Left kidney (tissue), 1 donor: ENCODE results near the gene FAM200C. TPM values are rescaled to one million over a fixed set of nuclear protein-coding genes. Genes with fewer than 3 reads are reported as not detected.

Source experiments
- polyA plus RNA-seq: library from polyadenylated mRNA; unstranded; fragments of 120-200 nt; gene quantifications from one replicate; pipeline ENCODE4 v1.2.1, GENCODE V29; 2013; ENCODE audit not compliant: insufficient read length

The FAM200C gene
- polyA plus RNA-seq, 1 donor, result 18.8 TPM

Other genes starting within 250 kb of the FAM200C start
- gene FABP6, start 170.5 kb downstream of the FAM200C start, polyA plus RNA-seq, result not detected
- 8.2 TPM for gene CCNJL, start 87.5 kb downstream of the FAM200C start, polyA plus RNA-seq
- 0.73 TPM for gene C1QTNF2, start 29.4 kb downstream of the FAM200C start, polyA plus RNA-seq
- gene SLU7, start 19.0 kb upstream of the FAM200C start, polyA plus RNA-seq, result 74.1 TPM
- 87.8 TPM for gene PTTG1, start 21.8 kb upstream of the FAM200C start, polyA plus RNA-seq